Left ventricle myocardium inferior (tissue), 1 donor: ENCODE measurements around the gene CNN2. TPM values are rescaled to one million over a fixed set of nuclear protein-coding genes. Genes with fewer than 3 reads are reported as not detected.

ENCODE experiments used
- DNase-seq: peaks from one replicate; pipeline ENCODE4 v3.0.0-alpha.2; 2020
- H3K27ac ChIP-seq: fragments of 200-600 bp; replicated peaks from 2 replicates; pipeline ENCODE4 v1.8.0; 2021
- H3K27me3 ChIP-seq: fragments of 200-600 bp; 2 replicates; pipeline ENCODE4 v1.8.0; 2021; ENCODE audit warnings: low read depth
- H3K36me3 ChIP-seq: fragments of 200-600 bp; 2 replicates; pipeline ENCODE4 v1.8.0; 2021
- H3K4me1 ChIP-seq: fragments of 200-600 bp; 2 replicates; pipeline ENCODE4 v1.8.0; 2021
- H3K4me3 ChIP-seq: fragments of 200-600 bp; 2 replicates; pipeline ENCODE4 v1.8.0; 2021; ENCODE audit warnings: mild to moderate bottlenecking, moderate library complexity
- H3K9me3 ChIP-seq: fragments of 200-600 bp; replicated peaks from 2 replicates; pipeline ENCODE4 v1.8.0; 2021
- intact Hi-C: fragments of 100-400 bp; cut with micrococcal nuclease; formaldehyde crosslinking; loops from one replicate; pipeline ENCODE4 v1.11.0; 2022
- total RNA-seq: library from RNA; stranded (reverse); fragmentation: NEBNext Ultra II Directional; extraction: Animal tissue kit (Norgen Biotek cat#: 25700); gene quantifications from one replicate; pipeline ENCODE4 v1.2.1, GENCODE V29; 2021
- TF ChIP-seq, protein P1 (sequence below): fragments of 200-600 bp; IDR thresholded peaks from 2 replicates; pipeline ENCODE4 v1.8.0; 2021; ENCODE audit warnings: antibody characterized with exemption, mild to moderate bottlenecking, borderline replicate concordance
- donor health status: DM: no; HTN: yes; CAD: no; lungs with severe emphysema.

The CNN2 gene
- total RNA-seq, 1 donor from 2014 or later, result 45.6 TPM

DNA sequence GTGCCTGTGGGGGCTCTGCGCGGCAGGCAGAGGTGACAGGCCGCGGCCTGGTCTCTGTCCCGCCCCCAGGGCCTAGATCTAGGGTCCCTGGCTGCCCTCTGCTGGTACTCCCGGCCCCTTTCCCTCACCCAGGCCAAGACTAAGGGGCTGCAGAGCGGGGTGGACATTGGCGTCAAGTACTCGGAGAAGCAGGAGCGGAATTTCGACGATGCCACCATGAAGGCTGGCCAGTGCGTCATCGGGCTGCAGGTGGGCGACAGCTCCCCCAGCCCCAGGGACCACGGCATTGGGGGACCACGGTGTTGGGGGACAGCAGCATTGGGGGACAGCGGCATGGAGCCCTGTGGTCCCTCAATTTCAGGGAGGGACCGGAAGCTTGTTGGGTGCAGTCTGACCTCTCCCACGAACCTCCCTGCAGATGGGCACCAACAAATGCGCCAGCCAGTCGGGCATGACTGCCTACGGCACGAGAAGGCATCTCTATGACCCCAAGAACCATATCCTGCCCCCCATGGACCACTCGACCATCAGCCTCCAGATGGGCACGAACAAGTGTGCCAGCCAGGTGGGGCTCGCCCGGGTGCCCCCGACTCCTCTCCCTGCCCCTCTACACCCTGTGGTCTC is 9.7 kb downstream of the CNN2 start:
- intact Hi-C loops, result no loop called here
- no peaks in the 10 kb centered on the region for H3K27me3 ChIP-seq
- H3K4me3 ChIP-seq, result no peak overlapping the region
- H3K4me1 ChIP-seq, result peaks cover 28% of the 10 kb centered on the region
- H3K27ac ChIP-seq, result no peak overlapping the region
- TF ChIP-seq, protein P1, sequence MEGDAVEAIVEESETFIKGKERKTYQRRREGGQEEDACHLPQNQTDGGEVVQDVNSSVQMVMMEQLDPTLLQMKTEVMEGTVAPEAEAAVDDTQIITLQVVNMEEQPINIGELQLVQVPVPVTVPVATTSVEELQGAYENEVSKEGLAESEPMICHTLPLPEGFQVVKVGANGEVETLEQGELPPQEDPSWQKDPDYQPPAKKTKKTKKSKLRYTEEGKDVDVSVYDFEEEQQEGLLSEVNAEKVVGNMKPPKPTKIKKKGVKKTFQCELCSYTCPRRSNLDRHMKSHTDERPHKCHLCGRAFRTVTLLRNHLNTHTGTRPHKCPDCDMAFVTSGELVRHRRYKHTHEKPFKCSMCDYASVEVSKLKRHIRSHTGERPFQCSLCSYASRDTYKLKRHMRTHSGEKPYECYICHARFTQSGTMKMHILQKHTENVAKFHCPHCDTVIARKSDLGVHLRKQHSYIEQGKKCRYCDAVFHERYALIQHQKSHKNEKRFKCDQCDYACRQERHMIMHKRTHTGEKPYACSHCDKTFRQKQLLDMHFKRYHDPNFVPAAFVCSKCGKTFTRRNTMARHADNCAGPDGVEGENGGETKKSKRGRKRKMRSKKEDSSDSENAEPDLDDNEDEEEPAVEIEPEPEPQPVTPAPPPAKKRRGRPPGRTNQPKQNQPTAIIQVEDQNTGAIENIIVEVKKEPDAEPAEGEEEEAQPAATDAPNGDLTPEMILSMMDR, result no peak
- peaks cover 43% of the 10 kb centered on the region for H3K36me3 ChIP-seq
- no peaks in the 10 kb centered on the region for H3K9me3 ChIP-seq
- DNase-seq, result no peak

DNA sequence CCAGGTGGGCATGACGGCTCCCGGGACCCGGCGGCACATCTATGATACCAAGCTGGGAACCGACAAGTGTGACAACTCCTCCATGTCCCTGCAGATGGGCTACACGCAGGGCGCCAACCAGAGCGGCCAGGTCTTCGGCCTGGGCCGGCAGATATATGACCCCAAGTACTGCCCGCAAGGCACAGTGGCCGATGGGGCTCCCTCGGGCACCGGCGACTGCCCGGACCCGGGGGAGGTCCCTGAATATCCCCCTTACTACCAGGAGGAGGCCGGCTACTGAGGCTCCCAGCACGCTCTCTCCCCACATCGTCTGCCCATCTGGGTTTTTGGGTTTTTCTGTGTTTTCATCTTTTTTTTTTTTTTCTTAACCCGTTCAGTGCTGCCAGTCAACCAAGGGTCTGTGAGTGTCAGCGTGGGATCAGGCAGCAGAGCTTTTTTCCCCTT is 11.2 kb downstream of the CNN2 start:
- no peak overlapping the region for H3K4me3 ChIP-seq
- no peaks in the 10 kb centered on the region for H3K9me3 ChIP-seq
- TF ChIP-seq, protein P1, result no peak
- H3K27ac ChIP-seq, result peak overlapping the region; percentile 54
- intact Hi-C loops, result no loop called here
- H3K27me3 ChIP-seq, result no peaks in the 10 kb centered on the region
- H3K4me1 ChIP-seq, result peaks cover 37% of the 10 kb centered on the region
- DNase-seq, result no peak
- H3K36me3 ChIP-seq, result peaks cover 32% of the 10 kb centered on the region

GRCh38 chr19:1038978-1039645 is 12.7 kb downstream of the CNN2 start:
- Histone ChIP-seq H3K27me3 (no peaks in the 10 kb centered on the region), H3K9me3 (no peaks in the 10 kb centered on the region), H3K4me3 (peak overlapping the region; percentile 78), H3K36me3 (peaks cover 24% of the 10 kb centered on the region), H3K27ac (peak overlapping the region; percentile 75), H3K4me1 (peaks cover 37% of the 10 kb centered on the region)
- DNase-seq, result no peak
- TF ChIP-seq, protein P1, result no peak
- intact Hi-C loops, result no loop called here

DNA sequence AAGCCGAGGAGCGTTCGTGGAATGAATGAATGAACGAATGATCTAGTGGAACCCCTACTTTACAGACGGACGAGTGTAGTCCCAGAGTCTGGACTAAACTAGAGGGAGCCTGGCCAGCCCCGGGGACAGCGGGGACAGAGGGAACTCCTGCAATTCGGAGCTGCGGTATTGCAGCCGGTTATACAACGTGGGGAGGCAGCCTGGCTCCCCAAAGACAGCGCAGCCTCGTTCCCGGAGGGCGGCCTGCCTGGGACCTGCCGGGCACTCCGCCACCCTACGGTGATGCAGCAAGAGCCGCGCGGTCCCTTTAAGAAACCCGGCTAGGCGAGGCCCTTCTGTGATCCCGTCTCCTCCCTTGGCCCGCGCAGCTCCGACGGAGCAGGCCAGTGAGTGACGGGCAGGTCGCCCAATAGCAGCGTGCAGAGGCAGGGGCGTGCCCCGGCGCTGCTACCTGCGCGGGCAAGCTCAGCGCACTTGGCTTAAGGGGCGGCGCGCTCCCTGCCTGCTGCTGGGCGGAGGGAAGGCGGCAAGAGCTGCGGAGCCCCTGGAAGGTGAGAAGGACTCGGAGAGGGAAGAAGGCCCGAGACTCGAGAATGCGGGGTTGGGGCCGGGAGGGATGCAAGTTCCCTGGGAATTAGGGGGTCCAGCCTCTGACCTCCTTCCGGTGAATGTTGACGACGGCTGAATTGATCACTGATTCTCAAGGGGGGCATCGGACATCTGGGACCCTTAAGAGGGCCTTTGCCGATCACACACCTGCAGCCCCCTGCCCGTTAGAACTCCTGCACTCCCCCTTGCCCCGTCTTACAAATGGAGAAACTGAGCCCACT is 13.5 kb downstream of the CNN2 start, which contains the start of gene ABCA7:
ABCA7 (plus strand) TSS at position 462 of the 830 bp plus-strand sequence. CDS start 1,255 bp downstream, outside the sequence.
- intact Hi-C loops, result no loop called here
- Histone ChIP-seq H3K36me3 (peaks cover 27% of the 10 kb centered on the region), H3K4me3 (peak within 1 kb of the TSS; percentile 78), H3K4me1 (peaks cover 37% of the 10 kb centered on the region), H3K27ac (peak within 1 kb of the TSS; percentile 75), H3K9me3 (no peaks in the 10 kb centered on the region), H3K27me3 (no peaks in the 10 kb centered on the region)
- TF ChIP-seq, protein P1, result no peak
- peak; percentile 99 for DNase-seq

- Histone ChIP-seq H3K4me1 (peaks cover 37% of the 10 kb centered on the region), H3K27ac (peak overlapping the region; percentile 75)
Measured at GRCh38 chr19:1040476-1041271, 14.3 kb downstream of the CNN2 start.

More at GRCh38 chr19:1040476-1041271, 14.3 kb downstream of the CNN2 start:
- intact Hi-C loops, result no loop called here
- TF ChIP-seq, protein P1, result no peak
- peak; percentile 92 for DNase-seq
- H3K4me3 ChIP-seq, result peak overlapping the region; percentile 78
- H3K9me3 ChIP-seq, result no peaks in the 10 kb centered on the region
- no peaks in the 10 kb centered on the region for H3K27me3 ChIP-seq
- peaks cover 23% of the 10 kb centered on the region for H3K36me3 ChIP-seq
